Measurements from ENCODE around the gene NFXL1. TPM values are rescaled to one million over a fixed set of nuclear protein-coding genes. Genes with fewer than 3 reads are reported as not detected.

NFXL1 gene
- total RNA-seq, 4 donors from 2014 or later, result 7.0 to 31.4 (median 14.5) TPM

DNA sequence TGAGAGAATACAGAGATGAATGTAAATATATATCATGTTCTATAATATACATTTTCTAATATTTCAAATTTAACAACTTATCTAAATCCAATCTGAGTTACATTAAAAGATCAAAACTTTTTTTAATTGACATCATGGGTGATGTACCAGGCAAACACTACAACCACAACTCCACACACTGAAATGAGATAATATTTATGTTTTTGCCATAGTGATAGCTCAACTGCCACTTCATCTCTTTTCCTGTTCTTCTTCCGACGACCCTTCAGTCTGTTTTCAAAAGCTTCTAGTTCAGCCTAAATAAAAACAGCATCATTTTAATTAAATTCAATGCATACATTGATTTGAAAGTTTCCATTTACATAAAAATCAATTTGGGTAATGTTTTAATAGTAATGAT, 66.3 kb downstream of the NFXL1 start:
- Histone ChIP-seq H3K4me3 (no peak overlapping the region), H3K9me3 (no peaks in the 10 kb centered on the region), H3K27ac (no peak overlapping the region), H3K4me1 (no peaks in the 10 kb centered on the region), H3K27me3 (no peaks in the 10 kb centered on the region), H3K36me3 (peaks cover 0 to 17% (median 0%) of the 10 kb centered on the region in 3 donors)
- no peak for TF ChIP-seq POLR2A (IDR thresholded peaks at IDR 0.05)
- TF ChIP-seq, protein P1, sequence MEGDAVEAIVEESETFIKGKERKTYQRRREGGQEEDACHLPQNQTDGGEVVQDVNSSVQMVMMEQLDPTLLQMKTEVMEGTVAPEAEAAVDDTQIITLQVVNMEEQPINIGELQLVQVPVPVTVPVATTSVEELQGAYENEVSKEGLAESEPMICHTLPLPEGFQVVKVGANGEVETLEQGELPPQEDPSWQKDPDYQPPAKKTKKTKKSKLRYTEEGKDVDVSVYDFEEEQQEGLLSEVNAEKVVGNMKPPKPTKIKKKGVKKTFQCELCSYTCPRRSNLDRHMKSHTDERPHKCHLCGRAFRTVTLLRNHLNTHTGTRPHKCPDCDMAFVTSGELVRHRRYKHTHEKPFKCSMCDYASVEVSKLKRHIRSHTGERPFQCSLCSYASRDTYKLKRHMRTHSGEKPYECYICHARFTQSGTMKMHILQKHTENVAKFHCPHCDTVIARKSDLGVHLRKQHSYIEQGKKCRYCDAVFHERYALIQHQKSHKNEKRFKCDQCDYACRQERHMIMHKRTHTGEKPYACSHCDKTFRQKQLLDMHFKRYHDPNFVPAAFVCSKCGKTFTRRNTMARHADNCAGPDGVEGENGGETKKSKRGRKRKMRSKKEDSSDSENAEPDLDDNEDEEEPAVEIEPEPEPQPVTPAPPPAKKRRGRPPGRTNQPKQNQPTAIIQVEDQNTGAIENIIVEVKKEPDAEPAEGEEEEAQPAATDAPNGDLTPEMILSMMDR (IDR thresholded peaks at IDR 0.05), result no peak
- no peak for DNase-seq

DNA sequence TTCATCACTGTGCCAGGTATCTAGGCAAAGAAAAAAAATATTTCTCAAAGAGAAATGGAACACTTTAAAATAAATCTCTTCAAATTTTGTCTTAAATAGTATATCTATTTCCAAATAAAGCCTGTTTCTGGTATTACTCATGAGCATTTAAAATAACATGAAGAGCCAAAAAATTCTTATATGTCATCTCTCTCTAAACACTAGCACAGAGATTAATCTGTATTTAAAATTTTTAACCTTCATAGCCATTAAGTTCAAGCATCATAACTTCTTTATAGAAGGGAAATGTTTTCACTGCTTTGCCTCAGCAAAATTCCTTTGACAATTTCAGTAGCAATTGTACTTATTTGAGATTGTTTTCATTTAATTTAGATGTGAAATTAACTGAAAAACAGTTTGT, 71.4 kb downstream of the NFXL1 start:
- Histone ChIP-seq H3K9me3 (no peaks in the 10 kb centered on the region), H3K27me3 (no peaks in the 10 kb centered on the region), H3K27ac (no peak overlapping the region), H3K36me3 (peaks cover 0 to 12% (median 0%) of the 10 kb centered on the region in 3 donors), H3K4me3 (no peak overlapping the region), H3K4me1 (peaks cover 0 to under 1% (median 0%) of the 10 kb centered on the region in 4 donors)
- TF ChIP-seq, protein P1 (IDR thresholded peaks at IDR 0.05), result no peak
- TF ChIP-seq POLR2A (IDR thresholded peaks at IDR 0.05), result no peak
- DNase-seq, result no peak

DNA sequence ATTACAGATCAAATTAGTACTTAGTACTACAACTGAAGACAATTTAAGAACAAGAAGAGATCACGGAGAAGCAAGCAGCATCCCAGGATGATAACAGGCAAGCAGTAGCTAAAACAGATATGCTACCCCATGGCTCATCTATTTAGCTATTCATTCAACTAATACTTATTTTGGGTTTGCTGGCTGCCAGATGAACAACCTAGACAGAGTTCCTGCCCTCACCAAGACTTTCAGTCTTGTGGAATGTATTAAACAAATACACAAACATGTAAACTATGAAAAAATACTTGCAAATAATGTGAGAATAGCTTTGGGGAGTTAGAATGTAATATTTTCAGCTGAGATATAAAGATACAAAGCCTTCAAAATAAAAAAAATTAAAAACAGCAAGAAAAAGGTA, 74.1 kb downstream of the NFXL1 start:
- Histone ChIP-seq H3K9me3 (no peaks in the 10 kb centered on the region), H3K27ac (no peak overlapping the region), H3K27me3 (no peaks in the 10 kb centered on the region), H3K4me3 (no peak overlapping the region), H3K4me1 (peaks cover 0 to 21% (median 0%) of the 10 kb centered on the region in 4 donors), H3K36me3 (peaks cover 0 to 4% (median 0%) of the 10 kb centered on the region in 3 donors)
- no peak for DNase-seq
- no peak for TF ChIP-seq POLR2A (IDR thresholded peaks at IDR 0.05)
- TF ChIP-seq, protein P1 (IDR thresholded peaks at IDR 0.05), result no peak

DNA sequence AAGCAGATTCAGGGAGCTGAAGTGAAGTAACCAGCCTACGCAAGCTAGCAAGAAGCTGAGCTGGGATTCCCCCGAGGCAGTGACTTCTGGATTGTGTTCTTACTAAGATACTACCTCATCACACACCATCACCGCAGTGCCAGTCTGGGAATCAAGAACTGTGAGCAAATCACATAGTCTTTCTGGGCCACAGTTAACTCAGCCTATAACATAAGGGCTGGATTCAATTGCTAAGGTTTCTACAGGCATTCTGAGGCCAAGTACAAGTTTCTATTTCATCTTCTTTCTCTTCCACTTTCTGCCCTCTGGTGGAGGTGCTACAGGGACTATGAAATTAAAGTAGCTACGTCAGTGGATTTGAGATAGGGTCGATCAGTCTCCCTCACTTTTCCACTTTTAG, 75.1 kb downstream of the NFXL1 start:
- H3K4me1 ChIP-seq, result peaks cover 0 to 21% (median 0%) of the 10 kb centered on the region in 4 donors
- DNase-seq, result no peak
- H3K27ac ChIP-seq, result no peak overlapping the region
- no peaks in the 10 kb centered on the region for H3K36me3 ChIP-seq
- H3K27me3 ChIP-seq, result no peaks in the 10 kb centered on the region
- no peak for TF ChIP-seq POLR2A (IDR thresholded peaks at IDR 0.05)
- TF ChIP-seq, protein P1 (IDR thresholded peaks at IDR 0.05), result peak in 3 of 6 experiments; percentile 8 to 13 (median 11)
- H3K4me3 ChIP-seq, result no peak overlapping the region
- H3K9me3 ChIP-seq, result no peaks in the 10 kb centered on the region

DNA sequence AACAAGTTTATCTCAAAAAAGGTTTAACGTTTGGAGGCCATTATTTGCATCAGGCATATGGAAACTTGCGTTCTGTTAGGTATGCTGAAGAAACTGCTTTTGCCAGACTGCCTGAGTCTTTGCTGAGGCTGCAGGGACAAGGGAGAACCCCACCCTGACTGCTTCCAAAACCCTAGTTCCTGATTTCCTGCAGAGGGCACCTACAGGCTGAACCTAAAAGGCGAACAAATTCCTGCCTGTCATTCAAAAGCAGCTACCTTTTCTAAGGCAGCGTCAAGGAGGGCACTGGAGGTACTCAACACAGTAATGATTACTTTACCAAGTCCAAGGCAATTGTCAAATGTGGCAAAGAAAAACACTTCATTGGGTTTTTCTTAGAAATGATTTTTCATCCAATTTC, 75.9 kb downstream of the NFXL1 start:
- Histone ChIP-seq H3K27me3 (no peaks in the 10 kb centered on the region), H3K9me3 (no peaks in the 10 kb centered on the region), H3K4me3 (no peak overlapping the region), H3K27ac (no peak overlapping the region), H3K36me3 (no peaks in the 10 kb centered on the region), H3K4me1 (peaks cover 0 to 21% (median 0%) of the 10 kb centered on the region in 4 donors)
- TF ChIP-seq, protein P1 (IDR thresholded peaks at IDR 0.05), result no peak
- no peak for TF ChIP-seq POLR2A (IDR thresholded peaks at IDR 0.05)
- DNase-seq, result no peak

DNA sequence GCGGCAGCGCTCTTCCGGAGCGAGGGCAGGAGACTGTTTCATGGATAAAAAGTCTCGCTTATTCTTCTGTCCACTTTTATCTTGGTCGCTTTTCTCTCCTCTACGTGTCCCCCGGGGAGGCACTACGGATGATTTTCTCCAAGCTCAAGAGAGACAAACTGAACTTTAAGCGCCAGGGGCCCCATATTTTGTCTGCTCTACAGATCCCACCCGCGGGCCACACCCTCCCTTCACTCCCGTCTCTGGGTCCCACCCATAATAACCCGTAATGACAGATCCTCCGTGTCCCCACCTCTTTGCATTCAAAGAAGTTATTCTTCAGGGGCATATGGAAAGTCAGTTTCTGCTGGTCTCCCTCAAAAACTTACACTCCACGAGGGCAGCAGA, 76.5 kb downstream of the NFXL1 start, which contains the start of gene CORIN:
TSS of gene CORIN (minus strand) at position 160 of the 387 bp plus-strand sequence. CDS start at position 42, 118 bp downstream.
- Histone ChIP-seq H3K36me3 (no peaks in the 10 kb centered on the region), H3K4me1 (peaks cover 0 to 21% (median 0%) of the 10 kb centered on the region in 4 donors), H3K9me3 (no peaks in the 10 kb centered on the region), H3K27me3 (no peaks in the 10 kb centered on the region), H3K4me3 (peak within 1 kb of the TSS; percentile 35 to 56 (median 52)), H3K27ac (peak within 1 kb of the TSS in 1 of 4 donors; percentile 1)
- DNase-seq, result no peak
- TF ChIP-seq POLR2A (IDR thresholded peaks at IDR 0.05), result no peak
- TF ChIP-seq, protein P1 (IDR thresholded peaks at IDR 0.05), result no peak
